Measurements from ENCODE around the gene OPCML.

- TF ChIP-seq, protein P1, sequence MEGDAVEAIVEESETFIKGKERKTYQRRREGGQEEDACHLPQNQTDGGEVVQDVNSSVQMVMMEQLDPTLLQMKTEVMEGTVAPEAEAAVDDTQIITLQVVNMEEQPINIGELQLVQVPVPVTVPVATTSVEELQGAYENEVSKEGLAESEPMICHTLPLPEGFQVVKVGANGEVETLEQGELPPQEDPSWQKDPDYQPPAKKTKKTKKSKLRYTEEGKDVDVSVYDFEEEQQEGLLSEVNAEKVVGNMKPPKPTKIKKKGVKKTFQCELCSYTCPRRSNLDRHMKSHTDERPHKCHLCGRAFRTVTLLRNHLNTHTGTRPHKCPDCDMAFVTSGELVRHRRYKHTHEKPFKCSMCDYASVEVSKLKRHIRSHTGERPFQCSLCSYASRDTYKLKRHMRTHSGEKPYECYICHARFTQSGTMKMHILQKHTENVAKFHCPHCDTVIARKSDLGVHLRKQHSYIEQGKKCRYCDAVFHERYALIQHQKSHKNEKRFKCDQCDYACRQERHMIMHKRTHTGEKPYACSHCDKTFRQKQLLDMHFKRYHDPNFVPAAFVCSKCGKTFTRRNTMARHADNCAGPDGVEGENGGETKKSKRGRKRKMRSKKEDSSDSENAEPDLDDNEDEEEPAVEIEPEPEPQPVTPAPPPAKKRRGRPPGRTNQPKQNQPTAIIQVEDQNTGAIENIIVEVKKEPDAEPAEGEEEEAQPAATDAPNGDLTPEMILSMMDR (IDR thresholded peaks at IDR 0.05; ENCODE audit: low read depth, low read length, poor library complexity, severe bottlenecking), result no peak
- no peak for TF ChIP-seq EZH2phosphoT487 (IDR thresholded peaks at IDR 0.05; ENCODE audit: borderline replicate concordance, low read length)
These were observed 969.3 kb downstream of the OPCML start for GRCh38 chr11:132563050-132563449.

Measured in DOHH2 (cell line).